GM23338 (cell line): ENCODE results near the gene CHN2. TPM values are rescaled to one million over a fixed set of nuclear protein-coding genes. Genes with fewer than 3 reads are reported as not detected.

Experiments
- ATAC-seq: fragments of 200-7000 bp; cut with Tn5 transposase; 3 replicates; pipeline ENCODE4 v1.9.1; 2020
- DNase-seq: peaks from one replicate; pipeline ENCODE4 v3.0.0-alpha.2; 2015; ENCODE audit warnings: low spot score
- H2AFZ ChIP-seq: fragments of 200-600 bp; sonication (generic); 2 replicates; pipeline ENCODE4 v1.8.0; 2016; ENCODE audit warnings: antibody characterized with exemption, mild to moderate bottlenecking, moderate library complexity
- H3F3A ChIP-seq: fragments of 200-600 bp; sonication (generic); replicated peaks from 2 replicates; pipeline ENCODE4 v1.8.0; 2017; ENCODE audit warnings: antibody characterized with exemption, mixed run types, low read depth
- H3K27ac ChIP-seq: fragments of 200-600 bp; sonication (generic); 2 replicates; pipeline ENCODE4 v1.6.1; 2016; ENCODE audit warnings: low read depth
- H3K27me3 ChIP-seq: fragments of 200-600 bp; sonication (generic); 2 replicates; pipeline ENCODE4 v1.8.0; 2016; ENCODE audit warnings: mild to moderate bottlenecking, mixed run types, moderate library complexity; ENCODE audit not compliant: insufficient read depth
- H3K36me3 ChIP-seq: fragments of 200-600 bp; sonication (generic); 2 replicates; pipeline ENCODE4 v1.8.0; 2016; ENCODE audit warnings: mild to moderate bottlenecking; ENCODE audit not compliant: insufficient read depth
- H3K4me1 ChIP-seq: fragments of 200-600 bp; sonication (generic); 2 replicates; pipeline ENCODE4 v1.8.0; 2016; ENCODE audit warnings: mild to moderate bottlenecking, moderate library complexity; ENCODE audit not compliant: insufficient read depth
- H3K4me2 ChIP-seq: fragments of 200-600 bp; sonication (generic); 2 replicates; pipeline ENCODE4 v1.7.1; 2017; ENCODE audit warnings: mixed run types
- H3K4me3 ChIP-seq: fragments of 200-600 bp; sonication (generic); 2 replicates; pipeline ENCODE4 v1.6.1; 2016; ENCODE audit warnings: mixed run types
- H3K79me2 ChIP-seq: fragments of 200-600 bp; sonication (generic); replicated peaks from 2 replicates; pipeline ENCODE4 v1.8.0; 2017; ENCODE audit warnings: mild to moderate bottlenecking; ENCODE audit not compliant: insufficient read depth
- H3K9me2 ChIP-seq: fragments of 200-600 bp; sonication (generic); 2 replicates; pipeline ENCODE4 v1.8.0; 2017; ENCODE audit not compliant: insufficient read depth
- H4K20me1 ChIP-seq: fragments of 200-600 bp; sonication (generic); replicated peaks from 2 replicates; pipeline ENCODE4 v1.8.0; 2017; ENCODE audit warnings: mild to moderate bottlenecking; ENCODE audit not compliant: insufficient read depth
- H3K27ac Mint-ChIP-seq: 2 replicates; pipeline ENCODE4 v1.8.0; 2020; ENCODE audit warnings: inconsistent platforms, mild to moderate bottlenecking, moderate library complexity, mixed read lengths
- H3K27me3 Mint-ChIP-seq: 3 replicates; pipeline ENCODE4 v1.8.0; 2022; ENCODE audit warnings: low read depth, mild to moderate bottlenecking, moderate library complexity, mixed read lengths, inconsistent platforms; ENCODE audit not compliant: insufficient read depth, poor library complexity
- H3K36me3 Mint-ChIP-seq: 3 replicates; pipeline ENCODE4 v1.8.0; 2021; ENCODE audit warnings: low read depth, mild to moderate bottlenecking, inconsistent platforms, moderate library complexity, mixed read lengths
- H3K4me1 Mint-ChIP-seq: 3 replicates; pipeline ENCODE4 v1.8.0; 2020; ENCODE audit warnings: mild to moderate bottlenecking, inconsistent platforms, mixed read lengths
- H3K4me3 Mint-ChIP-seq: 3 replicates; pipeline ENCODE4 v1.8.0; 2021; ENCODE audit warnings: moderate library complexity, mild to moderate bottlenecking, inconsistent platforms, mixed read lengths
- H3K9me3 Mint-ChIP-seq: 3 replicates; pipeline ENCODE4 v1.8.0; 2020; ENCODE audit warnings: moderate library complexity, mild to moderate bottlenecking, inconsistent platforms, mixed read lengths
- CREB1 ChIP-seq: fragments of 250-450 bp; sonication (Bioruptor Pico); IDR thresholded peaks from 2 replicates; pipeline ENCODE4 v1.5.0; 2020; ENCODE audit warnings: low read depth, mild to moderate bottlenecking, moderate library complexity
- EZH2 ChIP-seq: fragments of 200-600 bp; sonication (generic); IDR thresholded peaks from one replicate; pipeline ENCODE4 v1.8.0; 2017; ENCODE audit warnings: antibody characterized with exemption, mild to moderate bottlenecking, low read depth; ENCODE audit not compliant: unreplicated experiment
- EZH2phosphoT487 ChIP-seq: fragments of 200-600 bp; sonication (generic); IDR thresholded peaks from one replicate; pipeline ENCODE4 v1.8.1; 2018; ENCODE audit warnings: antibody characterized with exemption; ENCODE audit not compliant: unreplicated experiment
- JUNB ChIP-seq: IDR thresholded peaks from one replicate; pipeline ENCODE4 v1.6.1; 2016; ENCODE audit warnings: antibody characterized with exemption; ENCODE audit not compliant: unreplicated experiment
- NANOG ChIP-seq: IDR thresholded peaks from 2 replicates; pipeline ENCODE4 v1.6.1; 2016; ENCODE audit warnings: antibody characterized with exemption, borderline replicate concordance
- POLR2AphosphoS5 ChIP-seq: IDR thresholded peaks from 2 replicates; pipeline ENCODE4 v1.6.1; 2016; ENCODE audit warnings: antibody characterized with exemption, low read depth
- STAT1 ChIP-seq: IDR thresholded peaks from one replicate; pipeline ENCODE4 v1.6.1; 2016; ENCODE audit warnings: antibody characterized with exemption; ENCODE audit not compliant: unreplicated experiment
- ZNF114 ChIP-seq: fragments of 250-450 bp; sonication (Bioruptor Pico); IDR thresholded peaks from 2 replicates; pipeline ENCODE4 v1.5.0; 2020; ENCODE audit warnings: mild to moderate bottlenecking, moderate library complexity
- ZNF331 ChIP-seq: fragments of 250-450 bp; sonication (Bioruptor Pico); IDR thresholded peaks from 2 replicates; pipeline ENCODE4 v1.5.0; 2020; ENCODE audit warnings: low read depth, mild to moderate bottlenecking, moderate library complexity
- polyA plus RNA-seq: library from polyadenylated mRNA; unstranded; fragments of >200 nt; fragmentation: Nextera tagmentation; extraction: Ambion mirVana; gene quantifications from 2 replicates; pipeline ENCODE4 v1.2.1, GENCODE V29; 2016
- total RNA-seq: library from RNA; depleted of rRNA; stranded (reverse); fragments of >200 nt; shearing (Covaris generic); gene quantifications from 2 replicates; pipeline ENCODE4 v1.2.3, GENCODE V29; 2014
- TF ChIP-seq, protein P1 (sequence below): IDR thresholded peaks from one replicate; pipeline ENCODE4 v1.6.1; 2018; ENCODE audit warnings: antibody characterized with exemption; ENCODE audit not compliant: unreplicated experiment
- TF ChIP-seq, protein P2 (sequence below), 2 experiments: fragments of 200-600 bp in 1 of 2; sonication (generic) in 1 of 2; conservative IDR thresholded peaks; 2 replicates each; pipeline versions ENCODE4 v1.5.1 to v1.6.1; 2016 to 2017; ENCODE audit warnings: antibody characterized with exemption in 2 of 2, low read depth in 2 of 2, mild to moderate bottlenecking in 2 of 2, moderate library complexity in 1 of 2
- TF ChIP-seq, protein P3 (sequence below): fragments of 250-450 bp; sonication (Bioruptor Pico); IDR thresholded peaks from 2 replicates; pipeline ENCODE4 v1.5.0; 2020; ENCODE audit warnings: mild to moderate bottlenecking, moderate library complexity
- TF ChIP-seq, protein P4 (sequence below): IDR thresholded peaks from 2 replicates; pipeline ENCODE4 v1.6.1; 2016; ENCODE audit warnings: antibody characterized with exemption

Gene CHN2
- total and polyA plus RNA-seq, 2 experiments from 2014 or later: 6.1 to 7.5 TPM

DNA sequence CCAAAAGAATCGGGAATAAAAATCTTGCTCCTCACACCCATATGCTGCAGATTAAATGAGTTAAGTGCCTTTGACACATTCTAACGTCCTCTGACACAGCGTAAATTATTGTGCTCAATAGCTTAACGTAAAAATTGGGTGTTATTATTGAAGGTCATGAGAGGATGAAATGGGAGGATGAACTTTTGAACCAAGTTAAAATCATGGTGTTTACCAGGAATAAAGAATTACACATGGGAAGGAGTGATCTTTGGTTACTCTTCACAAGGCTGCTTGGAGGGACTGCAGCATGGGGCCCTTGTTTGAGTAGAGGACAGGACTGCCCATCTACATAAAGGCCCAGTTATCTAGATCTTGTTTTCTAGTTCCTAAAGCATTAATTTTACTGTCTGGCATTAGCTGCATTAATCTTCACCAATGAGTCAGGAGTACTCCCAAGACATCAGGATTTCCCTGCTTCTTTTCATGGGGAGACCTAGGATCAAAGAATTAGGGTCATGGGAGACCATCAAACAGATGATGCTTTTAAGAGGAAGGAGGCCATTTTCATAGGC is 284.2 kb downstream of the CHN2 start:
- H3K9me2 ChIP-seq: no peaks in the 10 kb centered on the region
- no peak overlapping the region for H3K4me2 ChIP-seq
- ATAC-seq (no peak), DNase-seq (no peak)
- Mint-ChIP-seq H3K4me1 (peaks cover 15% of the 10 kb centered on the region; the same call in 2 of the 3 replicates), H3K27ac (no peak overlapping the region), H3K9me3 (no peaks in the 10 kb centered on the region), H3K27me3 (peaks cover 6% of the 10 kb centered on the region), H3K4me3 (no peak overlapping the region), H3K36me3 (no peaks in the 10 kb centered on the region)
- H3K27ac ChIP-seq: no peak overlapping the region
- H3K4me1 ChIP-seq: peaks cover 12% of the 10 kb centered on the region; the same call in 1 of the 2 replicates
- no peaks in the 10 kb centered on the region for H3K79me2 ChIP-seq
- H3K36me3 ChIP-seq: no peaks in the 10 kb centered on the region
- no peaks in the 10 kb centered on the region for H3K27me3 ChIP-seq
- no peak for TF ChIP-seq CREB1 (CRISPR knock-in tag)
- TF ChIP-seq STAT1: no peak
- TF ChIP-seq, protein P1, sequence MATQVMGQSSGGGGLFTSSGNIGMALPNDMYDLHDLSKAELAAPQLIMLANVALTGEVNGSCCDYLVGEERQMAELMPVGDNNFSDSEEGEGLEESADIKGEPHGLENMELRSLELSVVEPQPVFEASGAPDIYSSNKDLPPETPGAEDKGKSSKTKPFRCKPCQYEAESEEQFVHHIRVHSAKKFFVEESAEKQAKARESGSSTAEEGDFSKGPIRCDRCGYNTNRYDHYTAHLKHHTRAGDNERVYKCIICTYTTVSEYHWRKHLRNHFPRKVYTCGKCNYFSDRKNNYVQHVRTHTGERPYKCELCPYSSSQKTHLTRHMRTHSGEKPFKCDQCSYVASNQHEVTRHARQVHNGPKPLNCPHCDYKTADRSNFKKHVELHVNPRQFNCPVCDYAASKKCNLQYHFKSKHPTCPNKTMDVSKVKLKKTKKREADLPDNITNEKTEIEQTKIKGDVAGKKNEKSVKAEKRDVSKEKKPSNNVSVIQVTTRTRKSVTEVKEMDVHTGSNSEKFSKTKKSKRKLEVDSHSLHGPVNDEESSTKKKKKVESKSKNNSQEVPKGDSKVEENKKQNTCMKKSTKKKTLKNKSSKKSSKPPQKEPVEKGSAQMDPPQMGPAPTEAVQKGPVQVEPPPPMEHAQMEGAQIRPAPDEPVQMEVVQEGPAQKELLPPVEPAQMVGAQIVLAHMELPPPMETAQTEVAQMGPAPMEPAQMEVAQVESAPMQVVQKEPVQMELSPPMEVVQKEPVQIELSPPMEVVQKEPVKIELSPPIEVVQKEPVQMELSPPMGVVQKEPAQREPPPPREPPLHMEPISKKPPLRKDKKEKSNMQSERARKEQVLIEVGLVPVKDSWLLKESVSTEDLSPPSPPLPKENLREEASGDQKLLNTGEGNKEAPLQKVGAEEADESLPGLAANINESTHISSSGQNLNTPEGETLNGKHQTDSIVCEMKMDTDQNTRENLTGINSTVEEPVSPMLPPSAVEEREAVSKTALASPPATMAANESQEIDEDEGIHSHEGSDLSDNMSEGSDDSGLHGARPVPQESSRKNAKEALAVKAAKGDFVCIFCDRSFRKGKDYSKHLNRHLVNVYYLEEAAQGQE: no peak
- TF ChIP-seq, protein P2, sequence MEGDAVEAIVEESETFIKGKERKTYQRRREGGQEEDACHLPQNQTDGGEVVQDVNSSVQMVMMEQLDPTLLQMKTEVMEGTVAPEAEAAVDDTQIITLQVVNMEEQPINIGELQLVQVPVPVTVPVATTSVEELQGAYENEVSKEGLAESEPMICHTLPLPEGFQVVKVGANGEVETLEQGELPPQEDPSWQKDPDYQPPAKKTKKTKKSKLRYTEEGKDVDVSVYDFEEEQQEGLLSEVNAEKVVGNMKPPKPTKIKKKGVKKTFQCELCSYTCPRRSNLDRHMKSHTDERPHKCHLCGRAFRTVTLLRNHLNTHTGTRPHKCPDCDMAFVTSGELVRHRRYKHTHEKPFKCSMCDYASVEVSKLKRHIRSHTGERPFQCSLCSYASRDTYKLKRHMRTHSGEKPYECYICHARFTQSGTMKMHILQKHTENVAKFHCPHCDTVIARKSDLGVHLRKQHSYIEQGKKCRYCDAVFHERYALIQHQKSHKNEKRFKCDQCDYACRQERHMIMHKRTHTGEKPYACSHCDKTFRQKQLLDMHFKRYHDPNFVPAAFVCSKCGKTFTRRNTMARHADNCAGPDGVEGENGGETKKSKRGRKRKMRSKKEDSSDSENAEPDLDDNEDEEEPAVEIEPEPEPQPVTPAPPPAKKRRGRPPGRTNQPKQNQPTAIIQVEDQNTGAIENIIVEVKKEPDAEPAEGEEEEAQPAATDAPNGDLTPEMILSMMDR (conservative IDR thresholded peaks at IDR 0.05; ENCODE audit: low read depth in 2 of 2): no peak
- TF ChIP-seq ZNF114 (CRISPR knock-in tag): no peak
- no peak for TF ChIP-seq POLR2AphosphoS5
- TF ChIP-seq EZH2phosphoT487: no peak
- no peak for TF ChIP-seq EZH2
- no peak for TF ChIP-seq NANOG
- TF ChIP-seq JUNB: no peak
- TF ChIP-seq ZNF331: no peak
- TF ChIP-seq, protein P3, sequence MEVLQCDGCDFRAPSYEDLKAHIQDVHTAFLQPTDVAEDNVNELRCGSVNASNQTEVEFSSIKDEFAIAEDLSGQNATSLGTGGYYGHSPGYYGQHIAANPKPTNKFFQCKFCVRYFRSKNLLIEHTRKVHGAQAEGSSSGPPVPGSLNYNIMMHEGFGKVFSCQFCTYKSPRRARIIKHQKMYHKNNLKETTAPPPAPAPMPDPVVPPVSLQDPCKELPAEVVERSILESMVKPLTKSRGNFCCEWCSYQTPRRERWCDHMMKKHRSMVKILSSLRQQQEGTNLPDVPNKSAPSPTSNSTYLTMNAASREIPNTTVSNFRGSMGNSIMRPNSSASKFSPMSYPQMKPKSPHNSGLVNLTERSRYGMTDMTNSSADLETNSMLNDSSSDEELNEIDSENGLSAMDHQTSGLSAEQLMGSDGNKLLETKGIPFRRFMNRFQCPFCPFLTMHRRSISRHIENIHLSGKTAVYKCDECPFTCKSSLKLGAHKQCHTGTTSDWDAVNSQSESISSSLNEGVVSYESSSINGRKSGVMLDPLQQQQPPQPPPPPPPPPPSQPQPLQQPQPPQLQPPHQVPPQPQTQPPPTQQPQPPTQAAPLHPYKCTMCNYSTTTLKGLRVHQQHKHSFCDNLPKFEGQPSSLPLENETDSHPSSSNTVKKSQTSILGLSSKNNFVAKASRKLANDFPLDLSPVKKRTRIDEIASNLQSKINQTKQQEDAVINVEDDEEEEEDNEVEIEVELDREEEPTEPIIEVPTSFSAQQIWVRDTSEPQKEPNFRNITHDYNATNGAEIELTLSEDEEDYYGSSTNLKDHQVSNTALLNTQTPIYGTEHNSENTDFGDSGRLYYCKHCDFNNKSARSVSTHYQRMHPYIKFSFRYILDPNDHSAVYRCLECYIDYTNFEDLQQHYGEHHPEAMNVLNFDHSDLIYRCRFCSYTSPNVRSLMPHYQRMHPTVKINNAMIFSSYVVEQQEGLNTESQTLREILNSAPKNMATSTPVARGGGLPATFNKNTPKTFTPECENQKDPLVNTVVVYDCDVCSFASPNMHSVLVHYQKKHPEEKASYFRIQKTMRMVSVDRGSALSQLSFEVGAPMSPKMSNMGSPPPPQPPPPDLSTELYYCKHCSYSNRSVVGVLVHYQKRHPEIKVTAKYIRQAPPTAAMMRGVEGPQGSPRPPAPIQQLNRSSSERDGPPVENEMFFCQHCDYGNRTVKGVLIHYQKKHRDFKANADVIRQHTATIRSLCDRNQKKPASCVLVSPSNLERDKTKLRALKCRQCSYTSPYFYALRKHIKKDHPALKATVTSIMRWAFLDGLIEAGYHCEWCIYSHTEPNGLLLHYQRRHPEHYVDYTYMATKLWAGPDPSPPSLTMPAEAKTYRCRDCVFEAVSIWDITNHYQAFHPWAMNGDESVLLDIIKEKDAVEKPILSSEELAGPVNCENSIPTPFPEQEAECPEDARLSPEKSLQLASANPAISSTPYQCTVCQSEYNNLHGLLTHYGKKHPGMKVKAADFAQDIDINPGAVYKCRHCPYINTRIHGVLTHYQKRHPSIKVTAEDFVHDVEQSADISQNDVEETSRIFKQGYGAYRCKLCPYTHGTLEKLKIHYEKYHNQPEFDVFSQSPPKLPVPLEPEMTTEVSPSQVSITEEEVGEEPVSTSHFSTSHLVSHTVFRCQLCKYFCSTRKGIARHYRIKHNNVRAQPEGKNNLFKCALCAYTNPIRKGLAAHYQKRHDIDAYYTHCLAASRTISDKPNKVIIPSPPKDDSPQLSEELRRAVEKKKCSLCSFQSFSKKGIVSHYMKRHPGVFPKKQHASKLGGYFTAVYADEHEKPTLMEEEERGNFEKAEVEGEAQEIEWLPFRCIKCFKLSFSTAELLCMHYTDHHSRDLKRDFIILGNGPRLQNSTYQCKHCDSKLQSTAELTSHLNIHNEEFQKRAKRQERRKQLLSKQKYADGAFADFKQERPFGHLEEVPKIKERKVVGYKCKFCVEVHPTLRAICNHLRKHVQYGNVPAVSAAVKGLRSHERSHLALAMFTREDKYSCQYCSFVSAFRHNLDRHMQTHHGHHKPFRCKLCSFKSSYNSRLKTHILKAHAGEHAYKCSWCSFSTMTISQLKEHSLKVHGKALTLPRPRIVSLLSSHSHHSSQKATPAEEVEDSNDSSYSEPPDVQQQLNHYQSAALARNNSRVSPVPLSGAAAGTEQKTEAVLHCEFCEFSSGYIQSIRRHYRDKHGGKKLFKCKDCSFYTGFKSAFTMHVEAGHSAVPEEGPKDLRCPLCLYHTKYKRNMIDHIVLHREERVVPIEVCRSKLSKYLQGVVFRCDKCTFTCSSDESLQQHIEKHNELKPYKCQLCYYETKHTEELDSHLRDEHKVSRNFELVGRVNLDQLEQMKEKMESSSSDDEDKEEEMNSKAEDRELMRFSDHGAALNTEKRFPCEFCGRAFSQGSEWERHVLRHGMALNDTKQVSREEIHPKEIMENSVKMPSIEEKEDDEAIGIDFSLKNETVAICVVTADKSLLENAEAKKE (CRISPR knock-in tag): no peak
- TF ChIP-seq, protein P4, sequence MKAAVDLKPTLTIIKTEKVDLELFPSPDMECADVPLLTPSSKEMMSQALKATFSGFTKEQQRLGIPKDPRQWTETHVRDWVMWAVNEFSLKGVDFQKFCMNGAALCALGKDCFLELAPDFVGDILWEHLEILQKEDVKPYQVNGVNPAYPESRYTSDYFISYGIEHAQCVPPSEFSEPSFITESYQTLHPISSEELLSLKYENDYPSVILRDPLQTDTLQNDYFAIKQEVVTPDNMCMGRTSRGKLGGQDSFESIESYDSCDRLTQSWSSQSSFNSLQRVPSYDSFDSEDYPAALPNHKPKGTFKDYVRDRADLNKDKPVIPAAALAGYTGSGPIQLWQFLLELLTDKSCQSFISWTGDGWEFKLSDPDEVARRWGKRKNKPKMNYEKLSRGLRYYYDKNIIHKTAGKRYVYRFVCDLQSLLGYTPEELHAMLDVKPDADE: no peak
- no peak overlapping the region for H3K4me3 ChIP-seq
- no peaks in the 10 kb centered on the region for H4K20me1 ChIP-seq
- no peak overlapping the region for H2AFZ ChIP-seq
- no peaks in the 10 kb centered on the region for H3F3A ChIP-seq
